DOHH2 (cell line): ENCODE data around the gene TERT.

Source experiments
- H3F3A ChIP-seq: fragments of 200-600 bp; sonication (generic), shearing (Covaris generic); 2 replicates; pipeline ENCODE4 v1.6.0; 2016; ENCODE audit warnings: antibody characterized with exemption, mild to moderate bottlenecking; ENCODE audit not compliant: control insufficient read depth, insufficient read depth
- H3K27ac ChIP-seq: fragments of 200-600 bp; sonication (generic); 2 replicates; pipeline ENCODE4 v1.5.1; 2014; ENCODE audit warnings: low read depth, mild to moderate bottlenecking, low read length, moderate library complexity
- H3K27me3 ChIP-seq: fragments of 200-600 bp; sonication (generic); 2 replicates; pipeline ENCODE4 v1.6.1; 2014; ENCODE audit warnings: mild to moderate bottlenecking, low read length, mixed read lengths; ENCODE audit not compliant: control insufficient read depth
- H3K36me3 ChIP-seq: fragments of 200-600 bp; sonication (generic); 2 replicates; pipeline ENCODE4 v1.6.1; 2014; ENCODE audit warnings: mild to moderate bottlenecking, low read length, moderate library complexity, mixed read lengths; ENCODE audit not compliant: control insufficient read depth
- H3K4me1 ChIP-seq: fragments of 200-600 bp; sonication (generic); 2 replicates; pipeline ENCODE4 v1.6.1; 2014; ENCODE audit warnings: mild to moderate bottlenecking, low read length, mixed read lengths; ENCODE audit not compliant: control insufficient read depth
- H3K4me2 ChIP-seq: fragments of 200-600 bp; sonication (generic); 2 replicates; pipeline ENCODE4 v1.6.0; 2014; ENCODE audit warnings: mild to moderate bottlenecking, low read length, moderate library complexity
- H3K4me3 ChIP-seq: fragments of 200-600 bp; sonication (generic); 2 replicates; pipeline ENCODE4 v1.5.1; 2014; ENCODE audit warnings: mild to moderate bottlenecking, low read length, mixed read lengths
- H3K79me2 ChIP-seq: fragments of 200-600 bp; sonication (generic); 2 replicates; pipeline ENCODE4 v1.6.1; 2014; ENCODE audit warnings: mild to moderate bottlenecking, low read length, mixed read lengths; ENCODE audit not compliant: control insufficient read depth
- H3K9me2 ChIP-seq: fragments of 200-600 bp; sonication (generic); replicated peaks from 2 replicates; pipeline ENCODE4 v1.6.1; 2014; ENCODE audit warnings: mild to moderate bottlenecking, low read length, mixed read lengths; ENCODE audit not compliant: control insufficient read depth
- H3K9me3 ChIP-seq: fragments of 200-600 bp; sonication (generic); 2 replicates; pipeline ENCODE4 v1.6.1; 2014; ENCODE audit warnings: antibody characterized with exemption, low read length, mixed read lengths; ENCODE audit not compliant: control insufficient read depth, insufficient read depth
- H4K20me1 ChIP-seq: fragments of 200-600 bp; sonication (generic); 2 replicates; pipeline ENCODE4 v1.6.0; 2014; ENCODE audit warnings: low read depth, mild to moderate bottlenecking, antibody characterized with exemption, low read length, moderate library complexity; ENCODE audit not compliant: control insufficient read depth, insufficient read depth
- EZH2phosphoT487 ChIP-seq: fragments of 200-600 bp; sonication (generic); IDR thresholded peaks from 2 replicates; pipeline ENCODE4 v1.6.1; 2017; ENCODE audit warnings: borderline replicate concordance, mild to moderate bottlenecking, antibody characterized with exemption, low read length, moderate library complexity, mixed read lengths
- TF ChIP-seq, protein P1 (sequence below): fragments of 200-600 bp; sonication (generic); IDR thresholded peaks from one replicate; pipeline ENCODE4 v1.5.1; 2014; ENCODE audit warnings: antibody characterized with exemption, mild to moderate bottlenecking, low read depth, low read length; ENCODE audit not compliant: poor library complexity, severe bottlenecking

Gene TERT

DNA sequence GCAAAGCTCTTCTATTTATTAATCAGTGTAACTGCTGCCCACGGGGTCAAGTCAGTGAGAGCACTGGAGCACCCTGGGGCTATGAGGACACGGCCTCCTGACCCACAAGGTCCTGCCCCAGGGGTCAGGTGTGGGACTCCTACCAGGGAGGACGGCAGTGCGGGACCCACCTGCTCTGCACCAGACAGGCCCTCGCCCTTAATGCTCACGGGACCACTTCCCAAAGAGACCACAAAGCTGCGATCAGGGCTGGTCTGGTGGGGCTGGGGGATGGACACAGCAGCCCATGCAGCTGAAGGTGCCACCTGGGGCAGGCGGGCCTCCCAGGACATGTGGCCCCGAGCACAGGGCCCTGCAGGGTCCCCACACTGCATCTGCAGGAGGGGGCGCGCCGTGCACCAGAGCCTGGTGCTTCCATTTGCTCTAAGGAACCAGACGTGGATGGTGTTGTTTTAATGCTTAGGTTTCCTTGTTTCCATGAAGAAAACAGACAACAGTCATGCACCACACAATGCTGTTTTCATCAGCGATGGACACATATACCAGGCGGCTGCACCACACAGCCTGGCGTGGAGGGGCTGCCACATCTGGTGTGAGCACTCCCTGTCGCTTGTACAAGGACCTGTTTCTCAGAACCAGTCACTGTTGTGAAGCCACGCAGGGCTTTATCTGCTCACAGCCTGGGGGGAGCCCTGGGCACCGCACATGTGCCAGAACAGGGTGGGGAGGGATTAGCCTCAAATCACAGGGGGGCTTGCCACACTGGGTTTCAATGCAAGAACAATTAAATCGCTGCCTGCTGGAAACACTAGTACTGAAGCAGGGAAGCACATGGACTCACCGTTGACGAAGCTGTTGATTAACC is 27.4 kb upstream of the TERT start:
- no peak overlapping the region for H3K4me2 ChIP-seq
- no peaks in the 10 kb centered on the region for H3K9me3 ChIP-seq
- peaks cover 92% of the 10 kb centered on the region for H3K36me3 ChIP-seq
- no peaks in the 10 kb centered on the region for H4K20me1 ChIP-seq
- peaks cover 31% of the 10 kb centered on the region for H3K4me1 ChIP-seq
- H3K79me2 ChIP-seq, result no peaks in the 10 kb centered on the region
- TF ChIP-seq, protein P1, sequence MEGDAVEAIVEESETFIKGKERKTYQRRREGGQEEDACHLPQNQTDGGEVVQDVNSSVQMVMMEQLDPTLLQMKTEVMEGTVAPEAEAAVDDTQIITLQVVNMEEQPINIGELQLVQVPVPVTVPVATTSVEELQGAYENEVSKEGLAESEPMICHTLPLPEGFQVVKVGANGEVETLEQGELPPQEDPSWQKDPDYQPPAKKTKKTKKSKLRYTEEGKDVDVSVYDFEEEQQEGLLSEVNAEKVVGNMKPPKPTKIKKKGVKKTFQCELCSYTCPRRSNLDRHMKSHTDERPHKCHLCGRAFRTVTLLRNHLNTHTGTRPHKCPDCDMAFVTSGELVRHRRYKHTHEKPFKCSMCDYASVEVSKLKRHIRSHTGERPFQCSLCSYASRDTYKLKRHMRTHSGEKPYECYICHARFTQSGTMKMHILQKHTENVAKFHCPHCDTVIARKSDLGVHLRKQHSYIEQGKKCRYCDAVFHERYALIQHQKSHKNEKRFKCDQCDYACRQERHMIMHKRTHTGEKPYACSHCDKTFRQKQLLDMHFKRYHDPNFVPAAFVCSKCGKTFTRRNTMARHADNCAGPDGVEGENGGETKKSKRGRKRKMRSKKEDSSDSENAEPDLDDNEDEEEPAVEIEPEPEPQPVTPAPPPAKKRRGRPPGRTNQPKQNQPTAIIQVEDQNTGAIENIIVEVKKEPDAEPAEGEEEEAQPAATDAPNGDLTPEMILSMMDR, result no peak
- TF ChIP-seq EZH2phosphoT487, result no peak
- H3K9me2 ChIP-seq, result no peaks in the 10 kb centered on the region
- no peak overlapping the region for H3K27ac ChIP-seq
- H3K27me3 ChIP-seq, result no peaks in the 10 kb centered on the region
- peaks cover 14% of the 10 kb centered on the region for H3F3A ChIP-seq
- no peak overlapping the region for H3K4me3 ChIP-seq

DNA sequence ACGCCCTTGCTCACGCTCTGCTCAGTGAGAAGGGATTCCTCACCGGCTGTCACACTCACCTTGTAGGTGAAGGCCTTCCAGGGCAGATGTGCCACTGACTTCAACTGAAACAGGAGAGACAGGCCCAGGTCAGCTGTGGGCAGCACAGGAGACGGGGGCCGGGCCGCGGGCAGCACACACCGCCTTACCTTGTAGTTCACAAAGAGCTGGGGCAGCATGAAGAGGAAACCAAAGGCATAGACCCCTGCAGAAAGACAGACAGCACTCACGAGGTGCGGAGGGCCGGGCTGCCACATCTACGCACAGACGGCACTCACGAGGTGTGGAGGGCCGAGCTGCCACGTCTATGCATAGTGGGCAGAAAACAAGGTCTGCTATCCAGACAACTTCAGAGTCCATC is 26.7 kb upstream of the TERT start:
- no peak overlapping the region for H3K4me2 ChIP-seq

DNA sequence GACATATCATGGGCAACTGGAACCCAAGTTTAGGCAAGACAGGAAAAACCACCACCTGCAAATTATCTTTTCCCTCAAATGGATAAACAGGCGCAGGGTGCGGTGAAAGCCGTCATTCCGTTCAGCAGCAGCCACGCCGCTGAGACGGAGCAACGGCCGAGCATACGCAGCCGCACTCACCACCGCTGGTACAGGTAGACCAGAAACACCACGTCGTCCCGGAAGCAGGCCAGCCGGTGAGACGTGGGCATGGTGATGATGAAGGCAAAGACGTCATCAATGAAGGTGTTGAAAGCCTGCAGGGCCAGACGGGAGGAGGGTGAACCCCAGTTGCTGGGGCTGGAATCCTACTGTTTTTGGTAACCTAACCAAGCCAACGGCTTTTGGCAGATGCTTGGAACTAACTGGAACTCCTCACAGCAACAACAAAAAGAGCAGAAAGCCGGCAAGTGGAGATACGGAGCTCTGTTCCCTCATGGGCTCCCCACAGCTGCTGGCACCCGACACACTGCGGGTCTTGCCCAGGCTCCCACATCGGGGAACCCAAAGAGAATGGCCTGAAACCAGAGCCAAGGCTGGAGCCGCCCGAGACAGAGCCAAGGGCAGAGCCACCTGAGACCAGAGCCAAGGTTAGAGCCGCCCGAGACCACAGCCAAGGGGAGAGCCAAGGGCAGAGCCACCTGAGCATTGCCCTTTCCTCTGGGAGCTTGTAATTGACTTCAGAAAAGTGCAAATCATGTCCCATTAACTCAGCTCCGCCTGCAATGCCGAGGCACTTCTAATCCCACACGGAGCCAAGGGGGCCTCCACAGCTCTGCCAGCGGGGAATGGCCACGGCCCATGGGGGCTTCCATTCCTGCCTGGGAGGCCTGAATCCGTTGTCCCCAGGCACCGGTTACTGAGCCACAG is 25.8 kb upstream of the TERT start:
- Histone ChIP-seq H3K79me2 (no peaks in the 10 kb centered on the region), H3F3A (peaks cover 28% of the 10 kb centered on the region)
- no peak for TF ChIP-seq EZH2phosphoT487
- TF ChIP-seq, protein P1, result no peak

More for the DNA sequence above, 26.7 kb upstream of the TERT start:
- H3K79me2 ChIP-seq, result no peaks in the 10 kb centered on the region
- no peaks in the 10 kb centered on the region for H3K27me3 ChIP-seq
- TF ChIP-seq, protein P1, result no peak
- TF ChIP-seq EZH2phosphoT487, result no peak
- H3K36me3 ChIP-seq, result peaks cover 99% of the 10 kb centered on the region
- no peak overlapping the region for H3K27ac ChIP-seq
- no peaks in the 10 kb centered on the region for H4K20me1 ChIP-seq
- H3F3A ChIP-seq, result peaks cover 21% of the 10 kb centered on the region
- peaks cover 38% of the 10 kb centered on the region for H3K4me1 ChIP-seq
- no peaks in the 10 kb centered on the region for H3K9me3 ChIP-seq
- no peaks in the 10 kb centered on the region for H3K9me2 ChIP-seq
- H3K4me3 ChIP-seq, result no peak overlapping the region

More for the DNA sequence above, 25.8 kb upstream of the TERT start:
- Histone ChIP-seq H3K9me2 (no peaks in the 10 kb centered on the region), H3K4me3 (no peak overlapping the region), H3K27ac (no peak overlapping the region), H3K4me1 (peaks cover 46% of the 10 kb centered on the region), H3K9me3 (no peaks in the 10 kb centered on the region), H4K20me1 (no peaks in the 10 kb centered on the region), H3K4me2 (no peak overlapping the region), H3K36me3 (peaks cover 92% of the 10 kb centered on the region), H3K27me3 (no peaks in the 10 kb centered on the region)
